HepG2 (cell line): ENCODE data around the gene ZNF618. TPM values are rescaled to one million over a fixed set of nuclear protein-coding genes. Genes with fewer than 3 reads are reported as not detected.

Experiments
- AKAP8 ChIP-seq: sonication (generic); formaldehyde crosslinking; IDR thresholded peaks from 2 replicates; pipeline ENCODE4 v1.5.1; 2020; ENCODE audit warnings: mild to moderate bottlenecking, missing genetic modification reagents
- ARID5B ChIP-seq: IDR thresholded peaks from 2 replicates; pipeline ENCODE4 v1.4.0; 2020; ENCODE audit warnings: mild to moderate bottlenecking, missing genetic modification reagents
- CSRNP1 ChIP-seq: sonication (generic); formaldehyde crosslinking; IDR thresholded peaks from 2 replicates; pipeline ENCODE4 v1.8.1; 2023; ENCODE audit warnings: mild to moderate bottlenecking, missing genetic modification reagents
- GATA4 ChIP-seq: sonication (generic); IDR thresholded peaks from 2 replicates; pipeline ENCODE4 v1.6.1; 2016; ENCODE audit warnings: antibody characterized with exemption, low read depth, borderline replicate concordance
- JDP2 ChIP-seq: sonication (generic); formaldehyde crosslinking; IDR thresholded peaks from 2 replicates; pipeline ENCODE4 v1.8.1; 2022; ENCODE audit warnings: missing genetic modification reagents, borderline replicate concordance
- KAT7 ChIP-seq: IDR thresholded peaks from 2 replicates; pipeline ENCODE4 v1.6.1; 2018; ENCODE audit warnings: borderline replicate concordance, missing compliant biosample characterization
- PHF20 ChIP-seq: sonication (generic); formaldehyde crosslinking; IDR thresholded peaks from 2 replicates; pipeline ENCODE4 v1.5.0; 2020; ENCODE audit warnings: mild to moderate bottlenecking, missing genetic modification reagents
- RAD21 ChIP-seq: fragments of 450-650 bp; formaldehyde crosslinking; IDR thresholded peaks from 2 replicates; pipeline ENCODE4 v1.5.0; 2020; ENCODE audit warnings: mild to moderate bottlenecking
- REXO4 ChIP-seq: sonication (generic); formaldehyde crosslinking; IDR thresholded peaks from 2 replicates; pipeline ENCODE4 v1.8.0; 2022; ENCODE audit warnings: missing genetic modification reagents, mild to moderate bottlenecking, borderline replicate concordance
- ZBTB1 ChIP-seq: sonication (generic); formaldehyde crosslinking; IDR thresholded peaks from 2 replicates; pipeline ENCODE4 v1.4.0; 2020; ENCODE audit warnings: missing genetic modification reagents, borderline replicate concordance
- ZBTB26 ChIP-seq: IDR thresholded peaks from 2 replicates; pipeline ENCODE4 v1.6.1; 2016; ENCODE audit warnings: missing compliant biosample characterization, missing genetic modification reagents, borderline replicate concordance
- ZMAT5 ChIP-seq: sonication (generic); formaldehyde crosslinking; IDR thresholded peaks from 2 replicates; pipeline ENCODE4 v1.5.0; 2020; ENCODE audit warnings: mild to moderate bottlenecking, low read depth, missing genetic modification reagents, borderline replicate concordance
- ZNF101 ChIP-seq: sonication (generic); formaldehyde crosslinking; IDR thresholded peaks from 2 replicates; pipeline ENCODE4 v1.4.0; 2020; ENCODE audit warnings: mild to moderate bottlenecking, low read depth, missing genetic modification reagents, borderline replicate concordance
- ZNF337 ChIP-seq: sonication (generic); formaldehyde crosslinking; IDR thresholded peaks from 2 replicates; pipeline ENCODE4 v1.5.1; 2020; ENCODE audit warnings: missing genetic modification reagents, low read depth, mild to moderate bottlenecking, borderline replicate concordance
- ZNF557 ChIP-seq: sonication (generic); formaldehyde crosslinking; IDR thresholded peaks from 2 replicates; pipeline ENCODE4 v1.4.0; 2020; ENCODE audit warnings: missing genetic modification reagents
- ZSCAN30 ChIP-seq: sonication (generic); formaldehyde crosslinking; IDR thresholded peaks from 2 replicates; pipeline ENCODE4 v1.5.0; 2020; ENCODE audit warnings: mild to moderate bottlenecking, missing genetic modification reagents
- polyA plus RNA-seq, 8 experiments: library from polyadenylated mRNA; depleted of rRNA in 3 of 8; stranded (reverse) in 7 of 8; unstranded in 1 of 8; fragments of >200 nt; fragmentation: Illumina TruSeq in 4 of 8; extraction: Trizol in 4 of 8; gene quantifications; 2 replicates each; pipeline versions ENCODE4 v1.2.1 to v1.2.3, GENCODE V29; 2011 to 2016; ENCODE audit warnings: low read depth in 4 of 8, missing spikeins in 1 of 8, mixed read lengths in 1 of 8; ENCODE audit not compliant: insufficient read depth in 1 of 8
- total RNA-seq, 5 experiments: library from RNA; depleted of rRNA; stranded (reverse); fragments of >200 nt; fragmentation: Illumina TruSeq; extraction: Trizol; gene quantifications; 2 replicates each; pipeline ENCODE4 v1.2.3, GENCODE V29; 2016; ENCODE audit warnings: low read depth in 1 of 5

ZNF618 gene
- total and polyA plus RNA-seq, 2 of the 13 experiments (the other 11 are each of a cell fraction or from before 2014, with no cell fraction given): 0.07 TPM

- TF ChIP-seq ZMAT5 (CRISPR knock-in tag) (no peak), ZBTB1 (no peak), ZSCAN30 (CRISPR knock-in tag) (no peak), ZNF101 (no peak), PHF20 (CRISPR knock-in tag) (no peak), JDP2 (CRISPR knock-in tag) (no peak), KAT7 (CRISPR knock-in tag) (no peak; the same call in 1 of the 2 replicates), RAD21 (CRISPR knock-in tag) (peak; percentile 13; the same call in 1 of the 2 replicates), AKAP8 (CRISPR knock-in tag) (0 out of 2 replicates have a peak, but pooled peaks have one; percentile 37), ARID5B (peak; percentile 81), ZNF557 (CRISPR knock-in tag) (no peak), CSRNP1 (CRISPR knock-in tag) (no peak), ZBTB26 (no peak; the same call in 1 of the 2 replicates), ZNF337 (no peak), GATA4 (peak; percentile 82; the same call in 1 of the 2 replicates), REXO4 (no peak)
These were observed 204.8 kb downstream of the ZNF618 start (continued) for GRCh38 chr9:114080773-114081440.
